ENCODE results near the gene DAB1. TPM values are rescaled to one million over a fixed set of nuclear protein-coding genes. Genes with fewer than 3 reads are reported as not detected.

DAB1 gene
- polyA plus RNA-seq, 4 donors = 3.0 to 77.0 (median 24.3) TPM

DNA sequence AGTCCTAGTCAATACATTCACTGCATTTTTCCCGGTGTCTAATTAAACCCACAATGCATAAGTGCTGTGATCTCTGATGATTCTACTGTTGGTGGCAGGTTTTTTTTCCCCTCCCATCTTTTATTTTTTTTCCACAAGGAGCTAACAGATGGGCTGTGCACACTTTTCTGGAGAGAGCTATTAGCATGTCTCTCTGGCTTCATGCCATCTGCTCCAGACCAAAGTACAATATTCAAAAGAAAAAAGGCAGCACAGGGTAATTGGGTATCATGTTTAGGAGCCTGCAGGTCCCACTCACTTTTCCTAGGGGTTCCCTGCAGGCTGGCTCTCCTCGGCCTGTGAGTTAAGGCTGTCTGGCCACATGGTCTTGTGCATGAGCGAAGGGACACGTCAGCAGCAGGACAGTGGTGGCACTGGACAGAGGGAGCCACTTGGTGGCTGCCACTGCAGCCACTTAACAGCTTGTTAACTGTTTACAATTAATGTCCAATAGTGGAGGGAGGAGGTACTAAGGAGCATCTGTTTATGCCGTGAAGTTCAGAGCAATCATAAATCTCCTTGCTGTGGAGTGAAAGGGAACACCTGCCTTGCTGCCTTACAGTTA, 404.5 kb downstream of the DAB1 start:
- FAIRE-seq = no peak
- no peaks in the 10 kb centered on the region for H3K9me3 ChIP-seq (ENCODE audit: control insufficient read depth in 2 of 2, insufficient read depth in 1 of 2, low read depth in 1 of 2, low read length in 1 of 2)
- WGBS, 3 donors = 23 to 49% (median 29%) methylated on average over 5 of the region's 5 CpGs

DNA sequence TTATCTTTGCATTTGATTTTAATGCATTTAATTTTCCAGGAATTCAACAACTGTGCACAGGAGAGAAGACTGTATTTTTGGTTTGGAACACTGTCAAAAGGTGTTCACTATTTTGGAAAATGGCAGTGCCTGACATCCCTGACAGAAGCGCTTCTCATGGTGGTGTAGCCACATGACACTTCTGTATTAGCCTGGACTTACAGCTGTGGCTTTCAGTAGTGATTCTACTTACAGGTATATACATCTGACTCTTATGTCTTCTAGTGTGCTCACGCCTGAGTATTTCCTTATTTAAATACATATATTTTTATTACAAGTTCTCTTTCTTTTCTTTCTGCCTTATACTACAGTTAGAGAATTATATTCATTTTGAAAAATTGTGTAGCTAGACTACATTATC, 405.7 kb downstream of the DAB1 start:
- Histone ChIP-seq H3K4me1 (ENCODE audit: control insufficient read depth in 3 of 3, insufficient read depth in 2 of 3, low read depth in 1 of 3, low read length in 2 of 3) (peaks cover 0 to 4% (median 0%) of the 10 kb centered on the region in 3 donors), H3K9me3 (ENCODE audit: control insufficient read depth in 2 of 2, insufficient read depth in 1 of 2, low read depth in 1 of 2, low read length in 1 of 2) (no peaks in the 10 kb centered on the region), H3K4me3 (ENCODE audit: low read depth in 1 of 3, low read length in 3 of 3) (no peak overlapping the region), H3K36me3 (ENCODE audit: control insufficient read depth in 3 of 3, insufficient read depth in 2 of 3, low read depth in 1 of 3, low read length in 3 of 3) (peaks cover 0 to 18% (median 10%) of the 10 kb centered on the region in 3 donors), H3K27ac (ENCODE audit: low read depth in 1 of 3, low read length in 2 of 3) (no peak overlapping the region), H3K27me3 (ENCODE audit: control insufficient read depth in 3 of 3, insufficient read depth in 3 of 3, low read length in 3 of 3) (no peaks in the 10 kb centered on the region)
- FAIRE-seq (no peak), DNase-seq (no peak)
- 88 to 90% (median 90%) methylated on average over 2 of the region's 2 CpGs for WGBS, 3 donors

More for the DNA sequence above, 404.5 kb downstream of the DAB1 start:
- Histone ChIP-seq H3K36me3 (ENCODE audit: control insufficient read depth in 3 of 3, insufficient read depth in 2 of 3, low read depth in 1 of 3, low read length in 3 of 3) (peaks cover 0 to 18% (median 8%) of the 10 kb centered on the region in 3 donors), H3K27me3 (ENCODE audit: control insufficient read depth in 3 of 3, insufficient read depth in 3 of 3, low read length in 3 of 3) (no peaks in the 10 kb centered on the region), H3K4me3 (ENCODE audit: low read depth in 1 of 3, low read length in 3 of 3) (no peak overlapping the region), H3K4me1 (ENCODE audit: control insufficient read depth in 3 of 3, insufficient read depth in 2 of 3, low read depth in 1 of 3, low read length in 2 of 3) (peaks cover 0 to 4% (median 0%) of the 10 kb centered on the region in 3 donors), H3K27ac (ENCODE audit: low read depth in 1 of 3, low read length in 2 of 3) (no peak overlapping the region)
- peak; percentile 52 to 59 for DNase-seq

DNA sequence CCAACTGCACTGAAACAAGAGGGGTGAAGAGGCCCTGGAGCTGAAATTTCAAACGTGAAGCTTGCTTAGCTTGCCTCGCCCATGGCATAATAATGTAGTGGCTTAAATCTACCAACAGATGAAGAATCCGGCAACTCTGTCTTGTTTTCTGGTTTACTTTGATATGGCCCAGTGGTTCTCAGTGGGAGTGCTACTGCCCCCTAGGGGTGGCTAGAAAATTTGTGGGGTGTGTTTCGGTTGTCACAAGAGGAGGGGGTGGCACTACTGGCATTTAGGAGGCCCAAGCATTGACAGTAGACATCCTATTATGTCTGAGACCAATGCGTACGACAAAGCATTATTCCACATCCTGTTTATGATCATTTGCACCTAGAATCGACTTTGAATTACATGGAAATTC, 406.1 kb downstream of the DAB1 start:
- DNase-seq = no peak
- Histone ChIP-seq H3K4me1 (ENCODE audit: control insufficient read depth in 3 of 3, insufficient read depth in 2 of 3, low read depth in 1 of 3, low read length in 2 of 3) (peaks cover 0 to 4% (median 0%) of the 10 kb centered on the region in 3 donors), H3K9me3 (ENCODE audit: control insufficient read depth in 2 of 2, insufficient read depth in 1 of 2, low read depth in 1 of 2, low read length in 1 of 2) (no peaks in the 10 kb centered on the region), H3K4me3 (ENCODE audit: low read depth in 1 of 3, low read length in 3 of 3) (no peak overlapping the region), H3K36me3 (ENCODE audit: control insufficient read depth in 3 of 3, insufficient read depth in 2 of 3, low read depth in 1 of 3, low read length in 3 of 3) (peaks cover 0 to 18% (median 10%) of the 10 kb centered on the region in 3 donors), H3K27ac (ENCODE audit: low read depth in 1 of 3, low read length in 2 of 3) (no peak overlapping the region), H3K27me3 (ENCODE audit: control insufficient read depth in 3 of 3, insufficient read depth in 3 of 3, low read length in 3 of 3) (no peaks in the 10 kb centered on the region)
- FAIRE-seq = no peak
- 83 to 89% (median 87%) methylated on average over 7 of the region's 7 CpGs for WGBS, 3 donors

DNA sequence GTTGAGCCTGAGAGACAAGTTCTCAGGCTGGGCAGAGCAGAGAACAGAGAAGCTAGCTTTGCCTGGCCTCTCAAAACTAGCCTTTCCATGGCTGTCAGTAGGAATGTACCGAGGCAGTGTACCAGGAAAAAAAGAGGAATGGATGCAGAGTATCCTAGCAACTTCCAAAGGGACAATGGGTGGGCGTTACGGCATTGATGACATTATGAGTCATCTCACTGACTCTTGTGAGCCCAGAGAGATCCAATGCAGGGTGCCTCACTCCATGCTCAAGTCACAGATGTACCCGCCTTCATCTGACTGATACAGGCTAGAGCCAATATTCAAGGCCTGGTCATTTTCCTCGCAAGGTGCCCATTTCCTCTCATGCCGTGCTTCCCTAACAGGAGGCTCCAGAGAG, 406.7 kb downstream of the DAB1 start:
- no peaks in the 10 kb centered on the region for H3K27me3 ChIP-seq (ENCODE audit: control insufficient read depth in 3 of 3, insufficient read depth in 3 of 3, low read length in 3 of 3)
- no peak overlapping the region for H3K27ac ChIP-seq (ENCODE audit: low read depth in 1 of 3, low read length in 2 of 3)
- no peaks in the 10 kb centered on the region for H3K9me3 ChIP-seq (ENCODE audit: control insufficient read depth in 2 of 2, insufficient read depth in 1 of 2, low read depth in 1 of 2, low read length in 1 of 2)
- FAIRE-seq (no peak), DNase-seq (no peak)
- peaks cover 0 to 4% (median 0%) of the 10 kb centered on the region in 3 donors for H3K4me1 ChIP-seq (ENCODE audit: control insufficient read depth in 3 of 3, insufficient read depth in 2 of 3, low read depth in 1 of 3, low read length in 2 of 3)
- no peak overlapping the region for H3K4me3 ChIP-seq (ENCODE audit: low read depth in 1 of 3, low read length in 3 of 3)
- H3K36me3 ChIP-seq (ENCODE audit: control insufficient read depth in 3 of 3, insufficient read depth in 2 of 3, low read depth in 1 of 3, low read length in 3 of 3) = peaks cover 0 to 18% (median 10%) of the 10 kb centered on the region in 3 donors
- WGBS, 3 donors = 84 to 87% (median 86%) methylated on average over 6 of the region's 6 CpGs

DNA sequence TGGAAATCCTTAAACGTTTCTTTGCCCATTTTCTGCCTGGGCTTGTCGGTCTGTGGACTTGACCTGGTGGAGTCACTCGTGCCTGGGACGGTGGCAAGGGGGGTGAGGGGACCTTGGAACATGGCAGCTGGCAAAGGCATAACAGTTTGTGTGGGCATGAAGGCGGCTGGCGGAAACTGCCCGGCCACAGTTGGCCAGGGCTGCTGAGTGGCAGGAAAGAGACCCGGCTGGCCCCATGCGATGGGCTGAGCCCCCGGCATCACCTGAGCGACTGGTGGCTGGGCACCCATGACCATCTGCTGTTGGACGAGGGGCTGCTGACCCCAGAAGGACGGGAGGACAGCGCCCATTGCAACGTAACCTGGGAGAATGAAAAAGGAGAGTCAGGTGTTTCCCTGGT, 408.8 kb downstream of the DAB1 start:
- FAIRE-seq (no peak), DNase-seq (no peak)
- H3K4me3 ChIP-seq (ENCODE audit: low read depth in 1 of 3, low read length in 3 of 3) = no peak overlapping the region
- no peak overlapping the region for H3K27ac ChIP-seq (ENCODE audit: low read depth in 1 of 3, low read length in 2 of 3)
- peaks cover 0 to 18% (median 14%) of the 10 kb centered on the region in 3 donors for H3K36me3 ChIP-seq (ENCODE audit: control insufficient read depth in 3 of 3, insufficient read depth in 2 of 3, low read depth in 1 of 3, low read length in 3 of 3)
- no peaks in the 10 kb centered on the region for H3K27me3 ChIP-seq (ENCODE audit: control insufficient read depth in 3 of 3, insufficient read depth in 3 of 3, low read length in 3 of 3)
- WGBS, 3 donors = 91 to 93% (median 93%) methylated on average over 15 of the region's 15 CpGs
- no peaks in the 10 kb centered on the region for H3K9me3 ChIP-seq (ENCODE audit: control insufficient read depth in 2 of 2, insufficient read depth in 1 of 2, low read depth in 1 of 2, low read length in 1 of 2)
- H3K4me1 ChIP-seq (ENCODE audit: control insufficient read depth in 3 of 3, insufficient read depth in 2 of 3, low read depth in 1 of 3, low read length in 2 of 3) = peaks cover 0 to 4% (median 0%) of the 10 kb centered on the region in 3 donors

DNA sequence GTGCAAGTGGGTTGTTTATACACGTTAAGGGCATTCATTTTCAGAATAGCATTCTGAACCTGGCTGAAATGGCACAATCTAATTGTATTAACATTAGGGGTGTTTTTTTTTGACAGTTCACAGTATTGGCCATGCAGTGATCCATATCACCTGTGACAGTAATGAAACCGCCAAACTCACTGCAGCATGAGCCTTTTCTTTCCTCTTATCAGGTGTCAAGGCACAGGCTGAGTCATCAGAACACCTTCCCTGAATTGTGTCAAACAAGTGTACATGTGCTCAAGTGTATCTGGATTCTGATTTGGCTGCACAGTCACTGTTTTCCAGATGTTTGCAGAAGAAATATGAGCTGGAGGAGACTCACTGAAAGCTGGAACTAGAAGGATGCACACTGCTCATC, 410.3 kb downstream of the DAB1 start:
- Histone ChIP-seq H3K27me3 (ENCODE audit: control insufficient read depth in 3 of 3, insufficient read depth in 3 of 3, low read length in 3 of 3) (no peaks in the 10 kb centered on the region), H3K27ac (ENCODE audit: low read depth in 1 of 3, low read length in 2 of 3) (no peak overlapping the region), H3K4me3 (ENCODE audit: low read depth in 1 of 3, low read length in 3 of 3) (no peak overlapping the region), H3K9me3 (ENCODE audit: control insufficient read depth in 2 of 2, insufficient read depth in 1 of 2, low read depth in 1 of 2, low read length in 1 of 2) (no peaks in the 10 kb centered on the region), H3K4me1 (ENCODE audit: control insufficient read depth in 3 of 3, insufficient read depth in 2 of 3, low read depth in 1 of 3, low read length in 2 of 3) (no peaks in the 10 kb centered on the region), H3K36me3 (ENCODE audit: control insufficient read depth in 3 of 3, insufficient read depth in 2 of 3, low read depth in 1 of 3, low read length in 3 of 3) (peaks cover 0 to 21% (median 13%) of the 10 kb centered on the region in 3 donors)
- DNase-seq (peak in 1 of 2 donors; percentile 20), FAIRE-seq (no peak)
- 27 to 55% (median 38%) methylated on average over 2 of the region's 2 CpGs for WGBS, 3 donors

DNA sequence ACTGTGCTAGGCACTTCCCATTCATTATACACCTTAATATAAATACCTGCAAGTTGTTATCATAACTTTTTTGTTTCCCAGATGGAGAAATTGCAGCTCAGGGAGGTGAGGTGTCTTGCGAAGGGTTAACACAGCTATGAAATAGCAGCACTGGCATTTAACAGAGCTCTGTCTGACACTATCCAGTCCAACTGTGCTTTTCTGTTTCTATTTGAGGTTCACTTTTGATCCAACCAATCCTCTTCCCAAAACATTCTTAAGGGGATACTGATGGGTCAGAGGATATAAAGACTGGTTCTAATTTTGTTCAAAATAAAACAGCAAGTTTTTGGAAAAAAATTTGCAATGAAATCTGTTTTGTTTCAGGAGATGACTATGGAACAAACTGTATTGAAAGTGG, 411.5 kb downstream of the DAB1 start:
- no peak overlapping the region for H3K4me3 ChIP-seq (ENCODE audit: low read depth in 1 of 3, low read length in 3 of 3)
- 84 to 100% (median 94%) methylated on average over 1 of the region's 1 CpG for whole genome bisulfite sequencing, 3 donors
- H3K27me3 ChIP-seq (ENCODE audit: control insufficient read depth in 3 of 3, insufficient read depth in 3 of 3, low read length in 3 of 3) = no peaks in the 10 kb centered on the region
- FAIRE-seq (no peak), DNase-seq (no peak)
- H3K27ac ChIP-seq (ENCODE audit: low read depth in 1 of 3, low read length in 2 of 3) = no peak overlapping the region
- H3K36me3 ChIP-seq (ENCODE audit: control insufficient read depth in 3 of 3, insufficient read depth in 2 of 3, low read depth in 1 of 3, low read length in 3 of 3) = peaks cover 0 to 18% (median 16%) of the 10 kb centered on the region in 3 donors
- H3K4me1 ChIP-seq (ENCODE audit: control insufficient read depth in 3 of 3, insufficient read depth in 2 of 3, low read depth in 1 of 3, low read length in 2 of 3) = no peaks in the 10 kb centered on the region
- no peaks in the 10 kb centered on the region for H3K9me3 ChIP-seq (ENCODE audit: control insufficient read depth in 2 of 2, insufficient read depth in 1 of 2, low read depth in 1 of 2, low read length in 1 of 2)

DNA sequence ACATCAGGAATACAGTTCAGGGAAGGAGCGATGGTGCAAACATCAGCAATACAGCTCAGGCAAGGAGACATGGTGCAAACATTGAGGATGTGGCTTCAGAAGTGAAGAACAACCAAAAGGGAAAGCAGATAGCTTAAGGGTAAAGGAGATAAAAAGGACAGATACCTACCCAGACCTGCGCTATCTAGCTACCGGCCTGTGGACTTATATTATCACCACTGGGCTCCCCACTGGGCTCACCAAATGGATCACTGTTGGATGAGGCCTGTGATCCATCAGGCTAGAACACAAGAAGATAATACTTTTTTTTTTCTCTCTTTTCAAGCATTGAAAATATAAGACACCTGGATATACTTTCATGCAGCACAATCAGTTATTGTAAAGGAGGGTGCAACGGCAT, 413.3 kb downstream of the DAB1 start:
- 90 to 95% (median 91%) methylated on average over 4 of the region's 4 CpGs for WGBS, 3 donors
- Histone ChIP-seq H3K27me3 (ENCODE audit: control insufficient read depth in 3 of 3, insufficient read depth in 3 of 3, low read length in 3 of 3) (no peaks in the 10 kb centered on the region), H3K9me3 (ENCODE audit: control insufficient read depth in 2 of 2, insufficient read depth in 1 of 2, low read depth in 1 of 2, low read length in 1 of 2) (no peaks in the 10 kb centered on the region), H3K4me3 (ENCODE audit: low read depth in 1 of 3, low read length in 3 of 3) (no peak overlapping the region), H3K4me1 (ENCODE audit: control insufficient read depth in 3 of 3, insufficient read depth in 2 of 3, low read depth in 1 of 3, low read length in 2 of 3) (no peaks in the 10 kb centered on the region), H3K36me3 (ENCODE audit: control insufficient read depth in 3 of 3, insufficient read depth in 2 of 3, low read depth in 1 of 3, low read length in 3 of 3) (peaks cover 0 to 16% (median 11%) of the 10 kb centered on the region in 3 donors), H3K27ac (ENCODE audit: low read depth in 1 of 3, low read length in 2 of 3) (no peak overlapping the region)
- FAIRE-seq = no peak
- no peak for DNase-seq

DNA sequence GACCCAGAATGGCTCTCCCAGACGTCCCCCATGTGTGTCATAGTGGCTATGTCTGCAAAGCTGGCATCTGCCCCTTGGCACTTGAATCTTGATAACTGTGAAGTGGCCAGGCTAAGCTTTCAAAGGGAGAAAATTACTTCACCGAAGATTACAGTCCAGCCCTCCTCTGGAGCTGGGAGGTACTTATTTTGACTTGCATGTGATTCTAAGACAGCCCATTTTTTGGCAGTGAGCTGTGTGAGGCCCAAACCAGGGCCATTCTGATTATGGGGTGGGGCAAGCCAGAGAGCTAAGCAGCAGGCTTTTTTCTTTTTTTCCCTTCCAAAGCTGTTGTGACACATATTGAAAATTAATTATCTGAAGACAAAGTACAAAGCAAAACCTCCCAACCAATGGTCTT, 415.9 kb downstream of the DAB1 start:
- 55 to 62% (median 60%) methylated on average over 2 of the region's 2 CpGs for WGBS, 3 donors

More for the DNA sequence above, 415.9 kb downstream of the DAB1 start:
- Histone ChIP-seq H3K27me3 (ENCODE audit: control insufficient read depth in 3 of 3, insufficient read depth in 3 of 3, low read length in 3 of 3) (no peaks in the 10 kb centered on the region), H3K4me1 (ENCODE audit: control insufficient read depth in 3 of 3, insufficient read depth in 2 of 3, low read depth in 1 of 3, low read length in 2 of 3) (no peaks in the 10 kb centered on the region), H3K4me3 (ENCODE audit: low read depth in 1 of 3, low read length in 3 of 3) (no peak overlapping the region), H3K27ac (ENCODE audit: low read depth in 1 of 3, low read length in 2 of 3) (no peak overlapping the region), H3K9me3 (ENCODE audit: control insufficient read depth in 2 of 2, insufficient read depth in 1 of 2, low read depth in 1 of 2, low read length in 1 of 2) (no peaks in the 10 kb centered on the region), H3K36me3 (ENCODE audit: control insufficient read depth in 3 of 3, insufficient read depth in 2 of 3, low read depth in 1 of 3, low read length in 3 of 3) (peaks cover 0 to 12% (median 7%) of the 10 kb centered on the region in 3 donors)
- no peak for FAIRE-seq
- no peak for DNase-seq

Data from small intestine (tissue), 7 donors.